GM21737 (cell line): ENCODE results near the gene FHL3.

Experiments
- ATAC-seq: cut with Tn5 transposase; IDR thresholded peaks from one replicate; pipeline ENCODE4 v1.9.1; 2021; ENCODE audit warnings: mild to moderate bottlenecking, moderate library complexity; ENCODE audit not compliant: unreplicated experiment

FHL3 gene

DNA sequence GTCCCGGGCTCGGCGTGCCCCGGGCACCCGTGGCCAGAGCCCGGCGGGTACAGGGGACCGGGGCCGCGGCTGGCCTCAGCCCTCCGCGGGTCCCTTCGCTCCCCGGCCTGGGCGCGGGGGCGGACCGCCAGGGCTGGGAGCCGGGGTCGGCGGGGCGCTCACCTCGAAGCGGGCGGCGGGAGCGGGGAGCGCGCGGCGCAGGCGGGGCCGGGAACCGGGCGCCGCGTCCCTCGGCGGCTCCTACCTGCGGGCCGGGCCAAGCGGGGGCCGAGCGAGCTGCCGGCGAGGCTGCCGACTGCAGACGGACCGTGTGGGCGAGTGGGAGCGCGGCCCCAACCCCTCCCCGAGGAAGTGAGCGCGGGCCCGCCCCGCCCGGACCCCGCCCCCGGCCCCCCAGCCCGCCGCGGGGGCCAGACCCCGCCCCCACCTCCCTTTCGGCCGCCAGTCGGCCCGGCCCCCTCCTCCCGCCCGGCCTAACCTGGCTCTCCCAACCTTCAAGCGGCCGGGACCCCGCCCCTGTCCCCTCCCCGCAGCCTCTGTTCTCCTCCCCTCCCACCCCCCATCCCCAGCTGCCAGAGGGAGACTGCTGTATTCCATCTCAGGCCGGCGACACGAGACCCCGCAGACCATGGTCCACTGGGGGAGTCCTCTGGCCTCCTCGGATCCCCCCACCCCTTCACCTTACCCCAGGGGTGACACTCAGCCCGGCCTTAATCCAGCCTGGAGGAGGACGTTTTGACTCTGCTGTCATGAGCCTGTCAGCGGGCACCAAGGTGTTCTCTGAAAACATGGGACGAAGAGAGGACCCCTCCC, at the start of gene FHL3:
Gene FHL3, minus strand, starts transcription at position 320 of the 813 bp plus-strand sequence. CDS start 6,102 bp downstream, outside the sequence.
- no peak for ATAC-seq

GRCh38 chr1:38053416-38054091, 48.2 kb upstream of the FHL3 start:
- no peak for ATAC-seq

GRCh38 chr1:38052750-38053415, 47.6 kb upstream of the FHL3 start:
- peak; percentile 68 for ATAC-seq

DNA sequence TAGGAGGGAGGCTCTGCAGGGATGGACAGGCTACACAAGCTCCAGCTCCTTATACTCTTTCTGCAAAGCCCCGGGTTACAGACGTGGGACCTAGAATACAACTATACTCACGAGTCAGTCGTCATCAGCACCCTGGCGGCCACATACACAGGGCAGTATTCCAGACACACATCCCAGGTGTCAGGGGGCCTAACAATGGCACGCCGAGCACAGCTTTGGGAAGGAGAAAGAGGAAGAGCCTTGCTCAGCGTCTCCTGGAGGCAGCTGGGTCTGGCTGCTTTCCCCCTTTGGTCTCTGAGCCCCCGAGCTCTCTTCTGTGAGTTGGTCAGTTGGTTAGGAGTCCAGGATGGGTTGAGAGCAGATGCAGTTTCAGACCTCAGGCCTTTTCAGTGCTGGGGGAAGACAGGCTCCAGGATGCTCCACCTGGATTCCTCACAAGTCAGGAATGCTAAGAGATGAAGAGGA, 45.8 kb upstream of the FHL3 start:
- no peak for ATAC-seq

- no peak for ATAC-seq
Observed at GRCh38 chr1:38050397-38051078, 45.2 kb upstream of the FHL3 start.

- no peak for ATAC-seq
Observed at GRCh38 chr1:38047603-38048141, 42.4 kb upstream of the FHL3 start.

DNA sequence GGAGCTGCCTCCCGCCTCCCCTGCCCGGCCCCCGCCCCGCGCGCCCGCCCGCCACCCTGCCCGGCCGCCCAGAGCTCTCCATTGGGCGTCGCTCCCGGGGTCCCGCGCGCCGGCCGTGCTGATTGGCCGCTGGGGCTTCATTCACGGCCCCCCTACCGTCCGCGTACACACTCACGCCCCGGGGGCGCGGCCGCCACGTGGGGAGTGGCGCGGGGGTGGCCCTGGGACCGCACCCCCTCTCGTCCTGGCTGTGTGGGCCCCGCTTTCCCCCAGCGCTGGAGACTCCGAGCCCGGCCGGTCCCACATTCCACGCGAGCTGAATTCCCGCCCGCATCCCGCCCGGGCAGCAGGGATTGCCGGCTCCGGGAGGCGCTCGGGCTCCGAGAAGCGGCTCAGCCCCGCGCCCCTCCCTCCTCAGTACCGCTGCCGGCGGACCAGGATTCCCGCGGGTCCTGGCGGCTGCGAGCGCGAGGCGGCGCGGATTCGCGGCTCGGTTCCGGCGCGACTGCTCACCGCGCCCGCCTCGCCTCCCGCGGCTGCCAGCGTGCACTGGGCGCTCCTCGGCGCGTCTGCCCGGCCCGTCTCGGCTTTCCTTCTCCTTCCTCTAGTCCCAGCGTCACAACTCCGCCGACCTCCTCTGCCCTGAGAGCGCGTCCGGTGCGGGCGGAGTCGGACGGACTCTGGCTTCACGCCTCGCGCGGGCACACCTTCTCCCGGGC, 41.7 kb upstream of the FHL3 start:
- ATAC-seq = peak; percentile 51

DNA sequence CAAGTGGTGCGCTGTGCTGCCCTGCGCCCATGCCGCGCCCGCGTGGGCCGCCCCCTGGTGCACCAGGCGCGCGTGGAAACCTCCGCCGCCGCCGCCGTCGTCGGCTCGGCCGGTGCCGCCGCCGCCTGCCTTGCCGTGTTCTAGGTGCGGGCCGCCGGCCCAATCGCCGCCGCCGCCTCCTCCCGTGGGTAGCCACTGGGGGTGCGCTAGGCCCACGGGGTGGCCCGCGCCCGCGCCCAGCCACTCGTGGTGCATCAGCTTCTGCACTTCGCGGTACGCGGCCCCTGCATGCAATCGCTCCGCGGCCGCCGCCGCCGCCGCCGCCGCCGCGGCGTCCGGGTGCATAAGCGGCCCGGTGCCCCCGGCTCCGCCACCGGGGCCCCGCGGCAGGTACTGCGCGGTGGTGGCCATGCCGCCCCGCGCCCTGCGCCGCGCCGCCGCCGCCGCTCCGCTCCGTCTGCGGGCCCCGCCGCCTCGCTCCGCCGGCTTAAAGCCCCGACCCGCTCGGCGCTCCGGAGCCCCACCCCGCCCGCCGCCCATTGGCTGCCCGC, 41.1 kb upstream of the FHL3 start, which contains the start of gene POU3F1:
Gene POU3F1, minus strand, starts transcription at position 461 of the 551 bp plus-strand sequence. Its CDS starts 50 bp downstream, at position 411.
- ATAC-seq = no peak

- ATAC-seq = no peak
Observed at GRCh38 chr1:38045401-38046332, 40.4 kb upstream of the FHL3 start.

DNA sequence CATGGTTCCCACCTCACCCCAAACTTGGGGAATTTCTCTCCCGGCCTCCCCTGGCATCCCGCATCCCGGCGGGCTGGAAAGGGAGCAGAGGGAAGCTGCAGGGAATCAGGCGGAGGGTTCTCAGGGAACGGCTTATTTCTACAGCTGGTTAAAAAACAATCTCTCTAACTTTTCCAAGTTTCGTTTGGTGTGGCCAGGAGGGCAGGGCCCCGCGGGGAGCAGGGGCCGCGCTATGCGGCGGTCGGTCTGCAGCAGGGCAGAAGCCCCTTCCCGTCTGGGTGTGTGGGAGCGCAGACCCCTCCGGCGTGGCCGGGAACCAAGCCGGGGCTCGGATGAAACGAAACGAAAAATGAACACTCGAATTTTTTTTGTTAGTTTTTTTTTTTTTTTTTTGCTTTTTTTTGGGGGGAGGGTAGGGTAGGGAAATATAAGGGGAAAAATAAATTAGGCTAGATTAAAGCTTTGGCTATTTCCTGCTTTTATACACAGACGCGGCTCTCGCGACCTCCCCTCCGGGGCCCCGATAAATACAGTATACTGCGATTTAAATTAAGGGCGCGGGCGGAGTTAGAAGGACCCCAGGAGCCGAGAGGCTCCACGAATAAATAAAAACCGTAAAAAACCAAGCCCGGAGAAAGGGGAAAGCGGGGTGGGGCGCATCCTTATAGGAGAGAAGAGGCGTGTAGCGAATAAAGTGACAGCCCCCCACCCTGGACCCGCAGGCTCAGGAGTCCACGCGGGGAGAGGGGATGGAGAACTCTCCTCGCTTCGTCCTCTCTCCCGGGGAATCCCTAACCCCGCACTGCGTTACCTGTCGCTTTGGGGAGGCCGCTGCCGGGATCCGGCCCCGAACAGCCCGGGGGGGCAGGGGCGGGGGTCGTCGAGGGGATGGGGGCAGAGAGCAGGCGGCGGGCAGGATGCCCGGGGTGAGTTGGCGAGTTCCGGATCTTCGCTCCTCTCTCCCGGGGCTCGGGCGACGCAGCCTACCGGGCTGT, 39.2 kb upstream of the FHL3 start:
- ATAC-seq = no peak

DNA sequence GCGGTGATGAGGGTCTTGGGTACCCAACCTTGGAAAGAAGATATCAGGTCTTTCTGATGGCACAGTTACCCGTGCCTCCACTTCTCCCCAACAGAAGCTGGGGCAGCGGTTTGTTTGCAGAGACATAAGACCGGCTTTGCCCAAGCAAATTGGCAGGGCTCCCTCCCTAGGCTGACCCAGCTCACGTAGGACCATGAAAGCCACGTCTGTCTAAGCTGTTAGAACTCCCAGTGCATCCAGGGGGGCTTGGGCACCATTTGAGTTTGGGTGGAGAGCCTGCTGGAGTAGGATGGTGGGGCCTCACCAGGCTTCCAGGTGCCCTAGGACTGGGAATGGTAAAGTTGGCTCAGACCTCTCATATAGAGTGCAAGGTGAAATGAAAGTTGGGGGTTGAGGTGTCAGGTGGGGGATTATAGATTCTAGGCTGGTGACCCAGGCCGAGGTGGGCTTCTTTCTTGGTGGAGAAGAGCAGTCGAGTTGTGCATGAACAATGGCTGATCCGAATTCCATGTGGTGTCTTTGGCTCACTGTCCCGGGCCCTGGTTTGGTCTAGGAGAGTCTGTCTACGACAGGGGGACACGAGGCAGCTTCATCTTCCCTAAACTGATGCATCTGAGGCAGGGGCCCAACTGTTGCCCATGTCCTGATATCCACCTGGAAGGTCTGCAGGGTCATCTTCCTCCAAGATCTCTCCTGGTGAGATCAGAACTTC, 37.9 kb upstream of the FHL3 start:
- ATAC-seq = no peak

DNA sequence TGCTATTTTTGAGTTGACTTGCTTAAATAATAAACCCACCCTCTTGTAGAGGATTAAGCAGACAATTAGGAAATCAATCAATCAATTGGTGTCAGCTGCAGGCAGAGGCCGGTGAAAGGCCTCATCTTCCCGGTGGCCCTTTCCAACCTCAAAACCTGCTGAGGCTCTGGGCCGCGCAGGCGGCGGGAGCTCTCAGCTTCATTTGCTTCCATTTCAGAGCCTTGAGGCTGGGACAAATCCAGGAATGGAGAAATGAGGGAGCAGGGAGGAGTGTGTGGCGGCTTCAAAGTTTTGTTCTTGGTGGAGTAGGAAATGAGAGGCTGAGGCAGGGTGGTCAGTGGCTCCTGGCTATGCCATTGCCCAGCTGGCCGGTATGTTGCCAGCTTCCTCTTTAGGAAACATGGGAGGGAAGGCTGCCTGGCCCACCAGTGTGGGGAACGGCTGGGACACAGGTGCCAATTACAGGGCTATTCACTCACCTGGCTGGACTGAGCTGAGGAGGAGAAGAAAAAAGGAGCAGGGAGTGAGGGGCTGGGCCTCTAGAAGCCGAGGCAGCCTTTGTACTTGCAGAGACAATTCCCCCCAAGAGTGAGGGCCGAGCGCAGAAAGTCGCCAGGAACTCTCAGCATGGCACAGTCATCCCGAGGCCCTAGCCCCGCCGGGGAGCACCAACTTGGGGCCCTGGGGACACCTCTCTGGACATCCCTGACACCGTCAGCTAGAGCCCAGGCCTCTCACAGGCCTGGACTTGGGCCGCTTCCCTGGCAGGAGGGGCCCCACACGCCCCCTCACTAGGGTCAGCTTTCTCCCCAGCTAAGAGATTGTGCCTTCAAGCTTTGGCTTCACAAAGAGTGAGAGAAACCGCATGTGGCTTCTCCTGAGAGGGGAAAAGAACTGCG, 36.9 kb upstream of the FHL3 start:
- no peak for ATAC-seq

GRCh38 chr1:38039331-38040088, 34.2 kb upstream of the FHL3 start:
- ATAC-seq = no peak

DNA sequence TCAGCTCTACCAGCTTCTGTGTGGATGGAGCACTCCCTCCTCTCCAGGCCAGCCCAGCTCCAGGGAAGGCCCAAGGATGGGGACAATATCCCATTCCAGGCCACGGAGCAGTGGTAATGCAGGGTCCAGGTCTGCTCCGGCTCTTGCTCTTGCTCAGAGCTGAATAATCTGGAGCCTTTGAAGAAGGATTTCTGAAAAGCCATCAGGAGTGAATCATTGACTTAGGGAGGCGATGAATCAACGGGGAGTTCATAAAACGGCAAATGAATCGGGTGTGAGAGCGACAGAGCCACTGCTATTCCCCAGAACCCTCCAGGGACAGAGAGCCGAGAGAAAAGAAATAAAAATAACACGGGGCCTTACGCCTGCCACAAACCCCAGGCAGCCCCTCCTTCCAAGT, 33.5 kb upstream of the FHL3 start:
- ATAC-seq = no peak
